Astrocyte of the cerebellum (primary cell): ENCODE measurements around the gene TBR1.

Experiments
- DNase-seq: peaks from one replicate; pipeline ENCODE4 v3.0.0-alpha.2; 2011; ENCODE audit warnings: low read depth
- H3K4me3 ChIP-seq: 2 replicates; pipeline ENCODE4 v1.5.1; 2011; ENCODE audit warnings: mild to moderate bottlenecking, low read depth, low read length, moderate library complexity
- in situ Hi-C: cut with HindIII; loops from 2 replicates; pipeline ENCODE4 v1.10.0; 2017; ENCODE audit warnings: low sequenced_read_pairs
- TF ChIP-seq, protein P1 (sequence below): IDR thresholded peaks from 2 replicates; pipeline ENCODE4 v1.5.1; 2012; ENCODE audit warnings: low read length, low read depth, moderate library complexity, mild to moderate bottlenecking; ENCODE audit errors: missing control alignments

The TBR1 gene

DNA sequence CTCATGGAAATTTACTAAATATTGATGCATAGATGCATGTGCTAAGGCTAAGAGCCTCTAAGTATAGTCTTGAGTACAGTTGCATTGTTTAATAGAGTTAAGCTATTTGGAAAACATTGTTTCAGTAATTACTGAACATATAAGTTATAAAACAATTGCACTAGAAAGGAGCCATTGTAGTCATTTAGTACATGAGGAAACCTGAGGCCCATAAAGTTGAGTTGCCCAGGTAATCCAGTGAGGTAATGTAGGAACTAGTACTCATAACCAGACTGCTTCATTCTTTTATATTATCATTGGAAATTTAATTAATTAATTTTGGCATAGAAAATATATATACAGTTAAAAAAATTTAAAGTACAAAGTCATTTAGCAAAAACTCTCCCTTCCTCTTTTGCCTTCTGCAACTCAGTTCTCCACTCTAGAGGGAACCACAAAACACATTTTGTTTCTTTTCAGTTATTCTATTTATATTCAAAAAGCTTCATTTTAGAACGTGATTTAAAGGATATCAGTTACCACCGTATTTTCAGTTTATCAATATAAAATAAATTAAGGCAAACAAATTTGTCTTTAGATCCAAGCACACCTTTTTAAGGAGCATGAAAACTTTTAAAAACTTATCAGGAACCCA, 27.8 kb upstream of the TBR1 start:
- no peak for DNase-seq
- no peak overlapping the region for H3K4me3 ChIP-seq
- in situ Hi-C loops = no loop called here
- TF ChIP-seq, protein P1, sequence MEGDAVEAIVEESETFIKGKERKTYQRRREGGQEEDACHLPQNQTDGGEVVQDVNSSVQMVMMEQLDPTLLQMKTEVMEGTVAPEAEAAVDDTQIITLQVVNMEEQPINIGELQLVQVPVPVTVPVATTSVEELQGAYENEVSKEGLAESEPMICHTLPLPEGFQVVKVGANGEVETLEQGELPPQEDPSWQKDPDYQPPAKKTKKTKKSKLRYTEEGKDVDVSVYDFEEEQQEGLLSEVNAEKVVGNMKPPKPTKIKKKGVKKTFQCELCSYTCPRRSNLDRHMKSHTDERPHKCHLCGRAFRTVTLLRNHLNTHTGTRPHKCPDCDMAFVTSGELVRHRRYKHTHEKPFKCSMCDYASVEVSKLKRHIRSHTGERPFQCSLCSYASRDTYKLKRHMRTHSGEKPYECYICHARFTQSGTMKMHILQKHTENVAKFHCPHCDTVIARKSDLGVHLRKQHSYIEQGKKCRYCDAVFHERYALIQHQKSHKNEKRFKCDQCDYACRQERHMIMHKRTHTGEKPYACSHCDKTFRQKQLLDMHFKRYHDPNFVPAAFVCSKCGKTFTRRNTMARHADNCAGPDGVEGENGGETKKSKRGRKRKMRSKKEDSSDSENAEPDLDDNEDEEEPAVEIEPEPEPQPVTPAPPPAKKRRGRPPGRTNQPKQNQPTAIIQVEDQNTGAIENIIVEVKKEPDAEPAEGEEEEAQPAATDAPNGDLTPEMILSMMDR = no peak

DNA sequence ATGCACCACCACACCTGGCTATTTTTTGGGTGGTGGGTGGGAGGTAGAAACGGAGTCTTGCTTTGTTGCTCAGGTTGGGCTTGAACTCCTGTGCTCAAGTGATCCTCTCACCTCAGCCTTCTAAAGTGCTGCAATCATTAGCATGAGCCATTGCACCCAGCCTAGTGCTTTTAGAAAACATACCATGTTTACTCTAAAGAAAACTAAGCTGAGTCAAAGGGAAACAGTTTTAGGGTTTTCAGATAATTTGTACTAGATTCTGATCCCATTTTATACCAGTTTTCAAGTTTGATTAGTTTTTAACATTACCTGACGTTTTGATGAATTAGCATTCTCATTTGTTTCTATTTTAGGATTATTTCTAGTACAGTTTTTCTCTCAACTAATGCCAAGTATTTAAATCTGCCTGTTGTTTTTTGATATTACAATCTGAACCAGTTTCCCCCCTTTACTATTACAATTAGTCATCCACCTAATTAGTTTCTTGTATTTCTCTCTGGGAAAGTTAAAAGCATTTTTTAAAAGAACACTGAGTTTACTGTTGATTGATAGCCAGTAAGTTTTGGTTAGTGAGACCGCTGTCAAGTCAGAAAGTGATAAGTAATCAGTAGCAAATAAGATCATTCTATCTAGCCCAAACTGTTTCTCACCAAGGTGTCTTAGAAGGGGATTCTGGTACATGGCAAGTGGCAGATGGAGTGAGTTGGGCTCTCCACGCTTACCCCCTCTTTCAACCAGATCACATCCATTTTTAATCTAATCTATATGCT, 24.2 kb upstream of the TBR1 start:
- TF ChIP-seq, protein P1 = no peak
- H3K4me3 ChIP-seq = no peak overlapping the region
- in situ Hi-C loops = no loop called here
- DNase-seq = no peak

DNA sequence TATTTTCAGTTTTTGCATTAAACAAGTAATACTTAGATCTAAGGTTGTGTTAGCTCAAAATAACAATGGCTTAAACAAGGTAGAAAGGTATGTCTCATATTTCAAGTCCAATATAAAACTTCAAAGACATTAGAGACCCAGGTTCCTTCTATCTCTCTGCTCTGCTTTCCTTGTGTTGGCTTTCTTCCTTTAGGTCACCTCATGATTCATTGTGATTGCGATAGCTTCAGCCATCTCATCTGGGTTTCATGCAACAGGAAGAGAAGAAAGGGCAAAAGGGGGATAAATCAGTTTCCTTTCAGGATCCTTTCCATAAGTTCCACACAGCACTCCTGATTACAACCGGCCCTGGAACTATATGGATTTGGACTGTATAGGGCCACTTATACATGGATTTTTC, 16.0 kb upstream of the TBR1 start:
- in situ Hi-C loops = no loop called here
- DNase-seq = no peak
- H3K4me3 ChIP-seq = no peak overlapping the region
- TF ChIP-seq, protein P1 = no peak

DNA sequence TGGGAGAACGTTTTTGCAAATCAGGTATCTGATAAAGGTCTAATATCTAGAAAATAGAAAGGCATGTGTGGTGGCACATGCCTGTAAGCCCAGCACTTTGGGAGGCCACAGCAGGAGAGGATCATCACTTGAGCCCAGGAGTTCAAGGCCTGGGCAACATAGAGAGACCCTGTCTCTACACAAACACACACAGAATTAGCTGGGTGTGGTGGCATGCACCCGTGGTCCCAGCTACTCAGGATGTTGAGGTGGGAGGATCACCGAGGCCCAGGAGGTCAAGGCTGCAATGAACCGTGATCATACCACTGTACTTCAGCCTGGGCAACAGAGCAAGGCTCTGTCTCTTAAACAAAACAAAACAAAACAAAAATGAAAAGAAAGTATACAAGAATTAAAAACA, 13.8 kb upstream of the TBR1 start:
- in situ Hi-C loops = no loop called here
- TF ChIP-seq, protein P1 = no peak
- H3K4me3 ChIP-seq = no peak overlapping the region
- DNase-seq = no peak

DNA sequence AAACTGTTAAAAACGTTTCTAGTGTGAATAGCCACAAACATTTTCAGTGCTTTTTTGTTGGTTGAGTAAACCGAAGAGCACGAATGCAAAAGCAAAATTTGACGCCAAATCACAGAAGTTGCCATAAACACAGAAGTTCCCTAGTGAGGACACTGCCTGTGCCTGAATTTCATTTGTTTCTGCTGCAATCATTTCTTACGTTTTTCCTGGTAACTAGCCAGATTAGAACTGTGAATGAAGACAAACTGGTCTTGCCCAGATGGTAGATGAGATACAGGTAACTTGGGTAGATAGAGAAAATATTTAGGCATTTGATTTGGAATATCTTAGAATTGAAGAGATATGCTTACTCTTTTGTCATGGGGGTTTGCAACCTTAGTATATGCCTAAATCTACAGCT, 9.8 kb upstream of the TBR1 start:
- TF ChIP-seq, protein P1 = no peak
- in situ Hi-C loops = no loop called here
- H3K4me3 ChIP-seq = no peak overlapping the region
- no peak for DNase-seq

DNA sequence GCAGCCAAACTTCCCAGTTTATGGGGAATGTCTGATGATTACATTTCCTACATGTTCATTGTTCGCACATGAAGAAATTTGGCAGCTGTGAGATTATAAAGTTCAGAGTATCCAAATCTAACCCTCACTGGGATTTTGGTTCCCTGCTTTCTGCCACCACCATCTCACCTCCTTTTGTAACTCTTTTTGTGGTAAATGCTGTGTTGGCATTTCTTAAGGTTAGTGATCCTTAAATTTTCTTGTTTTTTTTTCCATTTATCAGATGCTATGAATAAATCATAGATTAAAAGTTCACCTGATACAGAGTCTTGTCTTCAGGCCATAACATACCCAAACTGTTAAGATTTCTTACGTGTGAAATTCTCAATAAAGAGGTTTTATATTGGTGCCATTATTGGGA, 8.5 kb upstream of the TBR1 start:
- in situ Hi-C loops = no loop called here
- DNase-seq = no peak
- TF ChIP-seq, protein P1 = no peak
- H3K4me3 ChIP-seq = no peak overlapping the region
